GM18951 (cell line): Measurements from ENCODE around the gene CLTC.

Experiments
- POLR2A ChIP-seq: IDR thresholded peaks from 4 replicates; pipeline ENCODE4 v1.6.1; 2011; ENCODE audit warnings: mild to moderate bottlenecking; ENCODE audit not compliant: insufficient read length, insufficient read depth; ENCODE audit errors: extremely low read depth
- in situ Hi-C: fragments of 300-500 bp; cut with MboI; formaldehyde crosslinking; loops from one replicate; pipeline ENCODE4 v1.12.0; 2022; ENCODE audit warnings: low sequenced_read_pairs, mixed read lengths, inconsistent platforms; ENCODE audit not compliant: unreplicated experiment

The CLTC gene

GRCh38 chr17:59619298-59620063, at the start of gene CLTC:
TSS of gene CLTC (plus strand) at chr17:59619895. CDS start at chr17:59620132, 237 bp downstream.
- peak; percentile 91 for TF ChIP-seq POLR2A
- in situ Hi-C loops, result no loop called here

GRCh38 chr17:59572301-59572924, 47.3 kb upstream of the CLTC start:
- in situ Hi-C loops, result no loop called here
- no peak for TF ChIP-seq POLR2A

GRCh38 chr17:59584168-59584567, 35.5 kb upstream of the CLTC start:
- in situ Hi-C loops, result loop anchor here (25.0 kb wide), 1 partner anchor 378 kb away; the partner anchor contains the start of gene RNFT1

- TF ChIP-seq POLR2A, result no peak
- in situ Hi-C loops, result no loop called here
These were observed 19.5 kb upstream of the CLTC start for GRCh38 chr17:59600169-59600568.

- no peak for TF ChIP-seq POLR2A
- in situ Hi-C loops, result no loop called here
These were observed 18.6 kb upstream of the CLTC start for GRCh38 chr17:59601130-59601529.

GRCh38 chr17:59607061-59607460, 12.6 kb upstream of the CLTC start:
- in situ Hi-C loops, result no loop called here
- TF ChIP-seq POLR2A, result no peak

GRCh38 chr17:59607817-59608403, 11.8 kb upstream of the CLTC start:
- TF ChIP-seq POLR2A, result no peak
- in situ Hi-C loops, result no loop called here

- no peak for TF ChIP-seq POLR2A
- in situ Hi-C loops, result no loop called here
These were observed 8.2 kb upstream of the CLTC start for GRCh38 chr17:59611503-59611902.

GRCh38 chr17:59616253-59616920, 3.3 kb upstream of the CLTC start:
- TF ChIP-seq POLR2A, result no peak
- in situ Hi-C loops, result no loop called here

GRCh38 chr17:59617156-59617732, 2.5 kb upstream of the CLTC start:
- no peak for TF ChIP-seq POLR2A
- in situ Hi-C loops, result no loop called here

- in situ Hi-C loops, result no loop called here
- no peak for TF ChIP-seq POLR2A
These were observed 729 bp upstream of the CLTC start for GRCh38 chr17:59619035-59619297.

GRCh38 chr17:59620064-59620359, 317 bp downstream of the CLTC start:
- no peak for TF ChIP-seq POLR2A
- in situ Hi-C loops, result no loop called here

GRCh38 chr17:59620518-59621259, 994 bp downstream of the CLTC start:
- TF ChIP-seq POLR2A, result no peak
- in situ Hi-C loops, result no loop called here
